Measurements from ENCODE around the gene C7orf33.

DNA sequence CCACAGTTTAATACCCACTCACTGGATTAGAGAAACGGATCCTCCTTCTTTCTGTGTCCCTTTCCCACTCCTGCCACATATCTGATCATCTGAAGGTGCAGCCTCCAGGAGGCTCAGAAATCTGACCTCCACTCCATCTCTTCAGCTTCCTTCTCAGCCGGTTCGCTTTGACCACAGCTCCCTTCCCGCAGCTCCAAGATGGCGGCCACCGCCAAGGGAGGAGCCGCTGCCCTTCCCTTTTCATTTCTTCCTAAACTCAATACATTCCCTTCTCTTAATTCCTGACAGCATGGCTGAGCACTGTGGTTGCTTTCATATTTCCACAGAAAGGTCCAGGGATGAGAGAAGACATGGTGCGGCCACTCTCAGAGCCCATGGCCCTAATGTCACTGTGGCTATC lies 43.7 kb upstream of the C7orf33 start:
- TF ChIP-seq POLR2A (IDR thresholded peaks at IDR 0.05), result no peak
- TF ChIP-seq, protein P1, sequence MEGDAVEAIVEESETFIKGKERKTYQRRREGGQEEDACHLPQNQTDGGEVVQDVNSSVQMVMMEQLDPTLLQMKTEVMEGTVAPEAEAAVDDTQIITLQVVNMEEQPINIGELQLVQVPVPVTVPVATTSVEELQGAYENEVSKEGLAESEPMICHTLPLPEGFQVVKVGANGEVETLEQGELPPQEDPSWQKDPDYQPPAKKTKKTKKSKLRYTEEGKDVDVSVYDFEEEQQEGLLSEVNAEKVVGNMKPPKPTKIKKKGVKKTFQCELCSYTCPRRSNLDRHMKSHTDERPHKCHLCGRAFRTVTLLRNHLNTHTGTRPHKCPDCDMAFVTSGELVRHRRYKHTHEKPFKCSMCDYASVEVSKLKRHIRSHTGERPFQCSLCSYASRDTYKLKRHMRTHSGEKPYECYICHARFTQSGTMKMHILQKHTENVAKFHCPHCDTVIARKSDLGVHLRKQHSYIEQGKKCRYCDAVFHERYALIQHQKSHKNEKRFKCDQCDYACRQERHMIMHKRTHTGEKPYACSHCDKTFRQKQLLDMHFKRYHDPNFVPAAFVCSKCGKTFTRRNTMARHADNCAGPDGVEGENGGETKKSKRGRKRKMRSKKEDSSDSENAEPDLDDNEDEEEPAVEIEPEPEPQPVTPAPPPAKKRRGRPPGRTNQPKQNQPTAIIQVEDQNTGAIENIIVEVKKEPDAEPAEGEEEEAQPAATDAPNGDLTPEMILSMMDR (IDR thresholded peaks at IDR 0.05), result no peak
